Mammary epithelial cell (primary cell): ENCODE data around the gene FSHR.

Experiments
- CTCF ChIP-seq, 2 donors: IDR thresholded peaks in 1 of 2; conservative IDR thresholded peaks in 1 of 2; 2 replicates each; pipeline ENCODE4 v1.5.1; 2011 to 2012; ENCODE audit warnings: inconsistent platforms in 2 of 2, low read length in 2 of 2, mild to moderate bottlenecking in 2 of 2, control low read depth in 1 of 2, low read depth in 1 of 2; ENCODE audit not compliant: insufficient read depth in 1 of 2; ENCODE audit errors: extremely low read depth in 1 of 2
- EZH2 ChIP-seq: IDR thresholded peaks from 2 replicates; pipeline ENCODE4 v1.6.1; 2012; ENCODE audit warnings: low read length, inconsistent platforms, borderline replicate concordance

DNA sequence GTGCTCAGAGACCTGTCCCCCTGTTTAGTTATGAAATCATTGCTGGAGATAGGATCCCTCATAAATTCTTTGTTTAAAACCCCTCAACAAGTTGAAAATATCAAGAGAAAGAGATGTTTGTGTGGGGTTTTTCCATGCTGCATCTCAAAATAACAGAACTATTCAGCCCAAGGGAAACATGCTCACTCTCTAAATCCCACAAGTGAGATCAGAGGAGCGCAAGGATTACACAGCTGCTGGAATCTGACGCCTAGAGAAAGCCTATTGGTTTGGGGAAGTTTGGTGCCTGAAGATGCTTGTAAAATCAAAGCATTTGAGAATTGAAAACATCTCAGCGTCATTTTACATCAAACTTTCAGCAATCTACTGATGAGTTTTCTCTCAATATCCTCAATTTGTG, 7.9 kb downstream of the FSHR start:
- TF ChIP-seq CTCF (conservative IDR thresholded peaks at IDR 0.05 in 1 of 2, IDR thresholded peaks at IDR 0.05 in 1 of 2; ENCODE audit: extremely low read depth in 1 of 2, insufficient read depth in 1 of 2, low read depth in 1 of 2, low read length in 2 of 2): no peak
- TF ChIP-seq EZH2: no peak
